ENCODE results near the gene HSD11B2.

HSD11B2 gene

DNA sequence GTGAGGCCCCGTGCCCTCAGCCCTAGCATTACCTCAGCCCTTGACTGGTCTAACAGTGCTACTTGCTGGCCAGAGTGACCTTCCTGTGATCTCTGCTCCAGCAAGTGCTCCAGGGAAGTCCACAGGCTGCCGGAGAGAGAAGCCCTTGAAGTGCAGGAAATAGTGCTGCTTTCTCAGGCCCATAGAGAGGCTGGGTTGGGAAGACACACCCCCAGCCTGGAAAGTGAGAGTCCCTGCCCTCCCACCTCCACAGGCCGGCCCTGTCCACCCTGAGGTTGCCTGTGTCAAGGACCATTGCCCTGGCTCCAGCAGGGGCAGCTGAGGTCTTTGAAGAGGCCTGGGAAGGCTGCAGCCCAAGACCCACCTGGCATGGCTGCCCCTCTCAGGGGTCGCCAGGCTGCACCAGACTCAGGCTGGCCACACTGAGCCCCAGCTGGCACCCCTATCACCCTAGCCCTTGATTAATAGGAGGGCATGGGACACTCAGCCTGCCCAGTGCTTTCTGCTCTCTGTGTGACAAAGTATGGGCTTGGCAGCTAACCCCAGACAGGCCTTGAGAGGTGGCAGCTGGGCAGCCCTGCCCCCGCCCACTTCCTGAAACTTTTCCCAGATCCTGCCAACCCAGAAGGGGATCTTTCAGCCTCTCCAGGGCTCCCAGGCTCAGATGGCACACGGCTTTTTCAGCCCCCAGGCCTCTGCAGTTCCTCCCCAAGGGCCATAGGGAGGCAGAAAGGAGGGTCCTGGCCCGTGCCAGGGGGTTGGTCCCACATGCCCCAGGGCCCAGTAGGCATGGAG is 28.3 kb downstream of the HSD11B2 start:
- H3K27me3 ChIP-seq (ENCODE audit: low read depth, low read length) = no peaks in the 10 kb centered on the region
- no peaks in the 10 kb centered on the region for H3K9me3 ChIP-seq (ENCODE audit: control insufficient read depth in 1 of 2, low read length in 2 of 2)
- H3K27ac ChIP-seq (ENCODE audit: low read length) = peak overlapping the region; percentile 88
- H3K4me3 ChIP-seq (ENCODE audit: low read depth in 1 of 2, low read length in 2 of 2) = peak overlapping the region in 1 of 2 donors; percentile 13
- peaks cover 0 to 7% of the 10 kb centered on the region in 2 donors for H3K36me3 ChIP-seq (ENCODE audit: control insufficient read depth in 1 of 2, insufficient read depth in 2 of 2, low read length in 2 of 2)
- H3K4me1 ChIP-seq (ENCODE audit: control insufficient read depth in 1 of 2, insufficient read depth in 2 of 2, low read length in 2 of 2) = peaks cover 51 to 67% of the 10 kb centered on the region in 2 donors

DNA sequence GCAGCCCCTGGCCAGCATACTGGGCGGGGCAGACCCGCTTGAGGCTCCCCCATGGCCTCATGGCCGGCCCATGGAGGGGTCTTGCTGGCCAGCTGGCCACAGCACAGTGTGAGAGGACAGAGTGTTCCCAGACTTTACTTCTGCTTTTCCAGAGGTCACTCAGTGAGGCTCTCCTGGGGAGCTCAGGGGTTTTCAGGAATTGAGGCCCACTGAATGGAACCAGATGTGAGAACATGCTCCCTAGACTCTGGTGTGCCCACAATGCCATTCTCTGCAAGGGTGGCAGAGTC is 28.9 kb downstream of the HSD11B2 start:
- H3K4me3 ChIP-seq (ENCODE audit: low read depth in 1 of 2, low read length in 2 of 2) = no peak overlapping the region
- peaks cover 0 to 6% of the 10 kb centered on the region in 2 donors for H3K36me3 ChIP-seq (ENCODE audit: control insufficient read depth in 1 of 2, insufficient read depth in 2 of 2, low read length in 2 of 2)
- H3K27ac ChIP-seq (ENCODE audit: low read length) = peak overlapping the region; percentile 88
- H3K27me3 ChIP-seq (ENCODE audit: low read depth, low read length) = no peaks in the 10 kb centered on the region
- H3K9me3 ChIP-seq (ENCODE audit: control insufficient read depth in 1 of 2, low read length in 2 of 2) = no peaks in the 10 kb centered on the region
- H3K4me1 ChIP-seq (ENCODE audit: control insufficient read depth in 1 of 2, insufficient read depth in 2 of 2, low read length in 2 of 2) = peaks cover 56 to 69% of the 10 kb centered on the region in 2 donors

DNA sequence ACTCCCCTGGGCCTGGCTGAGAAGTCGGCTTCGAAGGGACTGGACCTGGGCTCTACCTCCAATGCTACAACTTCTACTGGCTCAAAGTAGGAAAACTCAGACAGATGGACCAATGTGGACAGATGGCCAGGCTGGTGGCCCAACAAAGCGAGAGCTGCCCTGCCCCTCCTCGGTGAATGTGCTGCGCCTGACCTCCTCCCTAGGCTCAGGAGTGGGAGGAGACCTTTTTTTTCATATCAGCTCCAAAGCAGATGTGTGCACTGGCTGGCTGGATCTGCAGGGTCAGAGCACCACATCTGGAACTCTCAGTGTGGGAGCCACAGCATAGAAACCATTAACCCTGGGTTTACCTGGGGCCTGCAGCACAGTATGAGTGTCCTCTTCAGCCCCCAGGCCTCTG is 29.2 kb downstream of the HSD11B2 start:
- peak overlapping the region; percentile 88 for H3K27ac ChIP-seq (ENCODE audit: low read length)
- peaks cover 57 to 72% of the 10 kb centered on the region in 2 donors for H3K4me1 ChIP-seq (ENCODE audit: control insufficient read depth in 1 of 2, insufficient read depth in 2 of 2, low read length in 2 of 2)
- peaks cover 0 to 3% of the 10 kb centered on the region in 2 donors for H3K36me3 ChIP-seq (ENCODE audit: control insufficient read depth in 1 of 2, insufficient read depth in 2 of 2, low read length in 2 of 2)

DNA sequence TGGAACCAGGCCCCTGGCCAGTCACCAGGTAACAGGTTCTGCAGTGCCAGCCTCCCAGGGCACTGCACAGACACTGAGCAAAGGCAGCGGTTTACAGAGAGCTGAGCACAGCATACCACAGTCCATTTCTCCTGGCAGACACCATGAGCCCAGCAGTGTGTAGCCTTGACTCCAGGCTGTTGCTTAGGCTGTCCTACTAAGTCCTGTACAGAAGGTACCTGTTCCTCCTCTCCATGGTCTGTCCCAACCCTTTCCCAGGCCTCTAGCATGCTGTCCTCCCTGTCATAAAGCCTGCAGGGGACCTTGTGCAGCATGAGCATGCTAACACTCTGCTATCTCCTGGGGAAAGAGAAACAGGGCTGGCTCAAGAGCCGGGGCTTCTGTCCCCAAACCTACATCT is 30.0 kb downstream of the HSD11B2 start:
- H3K9me3 ChIP-seq (ENCODE audit: control insufficient read depth in 1 of 2, low read length in 2 of 2) = no peaks in the 10 kb centered on the region
- H3K27ac ChIP-seq (ENCODE audit: low read length) = peak overlapping the region; percentile 88
- no peak overlapping the region for H3K4me3 ChIP-seq (ENCODE audit: low read depth in 1 of 2, low read length in 2 of 2)
- no peaks in the 10 kb centered on the region for H3K36me3 ChIP-seq (ENCODE audit: control insufficient read depth in 1 of 2, insufficient read depth in 2 of 2, low read length in 2 of 2)
- no peaks in the 10 kb centered on the region for H3K27me3 ChIP-seq (ENCODE audit: low read depth, low read length)
- H3K4me1 ChIP-seq (ENCODE audit: control insufficient read depth in 1 of 2, insufficient read depth in 2 of 2, low read length in 2 of 2) = peaks cover 63 to 80% of the 10 kb centered on the region in 2 donors

More for the DNA sequence above, 29.2 kb downstream of the HSD11B2 start:
- no peaks in the 10 kb centered on the region for H3K9me3 ChIP-seq (ENCODE audit: control insufficient read depth in 1 of 2, low read length in 2 of 2)
- H3K4me3 ChIP-seq (ENCODE audit: low read depth in 1 of 2, low read length in 2 of 2) = no peak overlapping the region
- H3K27me3 ChIP-seq (ENCODE audit: low read depth, low read length) = no peaks in the 10 kb centered on the region

DNA sequence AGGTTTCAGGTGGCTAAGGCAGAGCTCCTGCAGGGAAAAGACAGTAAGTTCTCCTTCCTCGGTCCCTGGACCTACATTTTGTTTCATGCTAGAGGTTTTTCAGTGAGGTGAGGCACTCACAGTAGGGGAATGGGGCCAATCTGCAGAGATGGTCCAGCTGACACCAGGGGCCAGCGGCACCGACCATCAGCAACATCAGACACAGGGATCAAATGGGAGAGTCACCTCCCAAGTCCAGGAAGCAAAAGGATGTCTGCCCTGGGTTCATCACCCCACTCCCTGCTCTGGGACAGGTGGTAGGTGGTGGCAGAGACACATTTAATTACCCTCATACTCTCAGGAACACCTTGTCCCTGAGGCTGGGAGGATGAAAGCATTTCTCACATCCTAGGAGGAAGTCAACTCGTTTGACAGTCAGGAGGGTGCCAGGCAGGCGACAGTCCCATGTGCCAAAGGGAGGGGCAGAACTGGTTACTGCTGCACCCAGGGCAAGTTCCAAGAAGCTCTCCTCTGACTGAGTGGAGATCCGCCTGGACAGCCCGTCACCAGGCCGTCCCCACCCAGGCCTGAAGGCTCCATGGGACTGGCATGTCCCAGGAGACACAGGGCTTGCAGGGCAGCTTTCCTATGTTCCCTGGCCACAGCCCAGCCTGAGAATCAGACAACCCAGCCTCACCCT is 30.8 kb downstream of the HSD11B2 start:
- Histone ChIP-seq H3K36me3 (ENCODE audit: control insufficient read depth in 1 of 2, insufficient read depth in 2 of 2, low read length in 2 of 2) (no peaks in the 10 kb centered on the region), H3K27me3 (ENCODE audit: low read depth, low read length) (no peaks in the 10 kb centered on the region), H3K4me3 (ENCODE audit: low read depth in 1 of 2, low read length in 2 of 2) (no peak overlapping the region), H3K27ac (ENCODE audit: low read length) (peak overlapping the region; percentile 90), H3K9me3 (ENCODE audit: control insufficient read depth in 1 of 2, low read length in 2 of 2) (no peaks in the 10 kb centered on the region), H3K4me1 (ENCODE audit: control insufficient read depth in 1 of 2, insufficient read depth in 2 of 2, low read length in 2 of 2) (peaks cover 61 to 79% of the 10 kb centered on the region in 2 donors)

DNA sequence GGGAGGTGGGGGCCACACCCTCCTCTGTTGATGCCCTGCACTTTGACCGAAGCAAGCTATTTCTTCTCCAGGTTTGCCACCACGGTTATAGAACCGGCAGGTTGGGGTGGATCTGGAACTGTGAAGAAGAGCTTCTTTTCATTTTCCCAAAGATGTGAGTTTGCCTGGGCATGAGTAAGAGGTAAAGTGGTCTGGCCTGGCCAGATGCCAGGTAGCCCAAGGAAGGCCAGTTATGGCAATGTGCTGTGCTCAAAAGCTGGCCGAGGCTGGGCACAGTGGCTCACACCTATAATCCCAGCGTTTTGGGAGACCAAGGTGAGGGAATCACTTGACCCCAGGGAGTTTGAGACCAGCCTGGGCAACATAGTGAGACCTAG is 31.3 kb downstream of the HSD11B2 start:
- no peaks in the 10 kb centered on the region for H3K36me3 ChIP-seq (ENCODE audit: control insufficient read depth in 1 of 2, insufficient read depth in 2 of 2, low read length in 2 of 2)
- H3K27me3 ChIP-seq (ENCODE audit: low read depth, low read length) = no peaks in the 10 kb centered on the region
- no peak overlapping the region for H3K4me3 ChIP-seq (ENCODE audit: low read depth in 1 of 2, low read length in 2 of 2)
- H3K9me3 ChIP-seq (ENCODE audit: control insufficient read depth in 1 of 2, low read length in 2 of 2) = no peaks in the 10 kb centered on the region
- H3K4me1 ChIP-seq (ENCODE audit: control insufficient read depth in 1 of 2, insufficient read depth in 2 of 2, low read length in 2 of 2) = peaks cover 56 to 74% of the 10 kb centered on the region in 2 donors
- peak overlapping the region; percentile 90 for H3K27ac ChIP-seq (ENCODE audit: low read length)

DNA sequence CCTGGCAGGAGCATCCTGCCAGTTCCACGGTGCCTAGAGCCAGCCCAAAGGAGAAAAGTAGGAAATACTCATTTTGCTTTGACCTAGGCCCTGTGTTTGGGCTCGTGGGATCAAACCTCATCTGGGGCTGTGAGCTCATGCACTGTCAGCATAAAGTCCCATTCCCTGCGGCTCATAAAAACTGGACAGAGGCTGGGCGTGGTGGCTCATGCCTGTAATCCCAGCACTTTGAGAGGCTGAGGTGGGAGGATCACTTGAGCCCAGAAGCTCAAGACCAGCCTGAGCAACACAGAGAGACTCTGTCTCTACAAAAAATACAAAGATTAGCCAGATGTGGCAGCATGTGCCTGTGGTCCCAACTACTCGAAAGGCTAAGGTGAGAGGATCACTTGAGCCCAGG is 32.1 kb downstream of the HSD11B2 start:
- Histone ChIP-seq H3K4me1 (ENCODE audit: control insufficient read depth in 1 of 2, insufficient read depth in 2 of 2, low read length in 2 of 2) (peaks cover 52 to 66% of the 10 kb centered on the region in 2 donors), H3K4me3 (ENCODE audit: low read depth in 1 of 2, low read length in 2 of 2) (no peak overlapping the region), H3K27ac (ENCODE audit: low read length) (peak overlapping the region; percentile 90), H3K27me3 (ENCODE audit: low read depth, low read length) (no peaks in the 10 kb centered on the region), H3K36me3 (ENCODE audit: control insufficient read depth in 1 of 2, insufficient read depth in 2 of 2, low read length in 2 of 2) (no peaks in the 10 kb centered on the region), H3K9me3 (ENCODE audit: control insufficient read depth in 1 of 2, low read length in 2 of 2) (no peaks in the 10 kb centered on the region)

DNA sequence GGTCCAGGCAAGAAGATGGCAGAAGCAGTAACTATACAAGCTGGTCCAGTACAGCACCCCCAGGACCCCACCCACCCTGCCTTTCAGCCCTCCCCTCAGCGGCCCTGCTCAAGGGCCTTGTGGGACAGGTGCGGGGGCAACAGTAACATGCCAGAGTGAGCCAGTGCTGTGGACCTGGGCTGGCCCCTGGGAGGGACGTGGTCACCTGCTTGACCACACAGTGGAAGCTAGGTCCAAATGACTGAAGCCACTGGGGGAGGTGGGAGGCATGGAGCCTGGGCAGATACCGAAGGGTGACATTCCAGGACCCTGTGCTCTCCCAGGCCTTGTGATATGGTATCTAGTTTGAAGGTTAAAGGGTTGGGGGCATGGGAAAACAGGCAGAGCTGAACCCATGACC is 32.8 kb downstream of the HSD11B2 start:
- Histone ChIP-seq H3K9me3 (ENCODE audit: control insufficient read depth in 1 of 2, low read length in 2 of 2) (no peaks in the 10 kb centered on the region), H3K4me3 (ENCODE audit: low read depth in 1 of 2, low read length in 2 of 2) (no peak overlapping the region), H3K36me3 (ENCODE audit: control insufficient read depth in 1 of 2, insufficient read depth in 2 of 2, low read length in 2 of 2) (no peaks in the 10 kb centered on the region), H3K27me3 (ENCODE audit: low read depth, low read length) (no peaks in the 10 kb centered on the region), H3K4me1 (ENCODE audit: control insufficient read depth in 1 of 2, insufficient read depth in 2 of 2, low read length in 2 of 2) (peaks cover 46 to 60% of the 10 kb centered on the region in 2 donors), H3K27ac (ENCODE audit: low read length) (no peak overlapping the region)

DNA sequence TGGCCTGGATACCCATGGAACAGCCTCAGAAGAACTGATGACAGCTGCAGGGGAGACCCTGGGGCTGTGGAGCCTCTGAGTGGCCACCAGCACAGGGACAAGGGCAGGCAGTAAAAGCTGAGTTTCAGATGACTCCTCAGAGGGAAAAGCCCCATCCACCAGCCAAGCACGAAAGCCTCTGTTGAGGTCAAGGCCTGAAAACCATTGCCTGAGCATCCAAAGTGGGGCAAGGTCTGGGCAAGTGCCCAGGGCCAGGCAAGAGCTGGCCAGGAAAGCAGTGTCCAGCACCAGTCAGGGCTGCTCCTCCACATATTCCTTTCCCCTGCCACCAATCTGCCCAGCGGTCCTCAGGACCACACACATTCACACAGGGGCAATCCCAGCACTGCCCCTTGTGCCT is 33.6 kb downstream of the HSD11B2 start:
- Histone ChIP-seq H3K36me3 (ENCODE audit: control insufficient read depth in 1 of 2, insufficient read depth in 2 of 2, low read length in 2 of 2) (no peaks in the 10 kb centered on the region), H3K27me3 (ENCODE audit: low read depth, low read length) (no peaks in the 10 kb centered on the region), H3K27ac (ENCODE audit: low read length) (no peak overlapping the region), H3K4me1 (ENCODE audit: control insufficient read depth in 1 of 2, insufficient read depth in 2 of 2, low read length in 2 of 2) (peaks cover 37 to 51% of the 10 kb centered on the region in 2 donors), H3K9me3 (ENCODE audit: control insufficient read depth in 1 of 2, low read length in 2 of 2) (no peaks in the 10 kb centered on the region), H3K4me3 (ENCODE audit: low read depth in 1 of 2, low read length in 2 of 2) (no peak overlapping the region)

DNA sequence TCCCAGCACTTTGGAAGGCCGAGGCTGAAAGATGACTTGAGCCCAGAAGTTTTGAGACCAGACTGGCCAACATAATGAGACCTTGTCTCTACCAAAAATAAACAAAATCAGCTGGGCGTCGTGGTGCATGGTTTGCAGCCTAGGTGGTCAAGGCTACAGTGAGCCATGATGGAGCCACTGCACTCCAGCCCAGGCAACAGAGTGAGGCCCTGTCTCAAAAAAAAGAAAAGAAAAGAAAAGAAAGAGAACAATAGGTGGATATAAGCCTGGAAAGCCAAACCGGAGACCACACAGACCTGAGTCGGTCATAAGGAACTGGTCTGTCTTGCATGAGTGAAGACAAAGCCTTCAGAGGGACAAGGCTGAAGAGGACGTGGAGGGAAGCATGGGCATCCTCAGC is 35.7 kb downstream of the HSD11B2 start:
- Histone ChIP-seq H3K27me3 (ENCODE audit: low read depth, low read length) (no peaks in the 10 kb centered on the region), H3K36me3 (ENCODE audit: control insufficient read depth in 1 of 2, insufficient read depth in 2 of 2, low read length in 2 of 2) (no peaks in the 10 kb centered on the region), H3K27ac (ENCODE audit: low read length) (no peak overlapping the region), H3K4me3 (ENCODE audit: low read depth in 1 of 2, low read length in 2 of 2) (no peak overlapping the region), H3K4me1 (ENCODE audit: control insufficient read depth in 1 of 2, insufficient read depth in 2 of 2, low read length in 2 of 2) (peaks cover 21 to 47% of the 10 kb centered on the region in 2 donors), H3K9me3 (ENCODE audit: control insufficient read depth in 1 of 2, low read length in 2 of 2) (no peaks in the 10 kb centered on the region)

DNA sequence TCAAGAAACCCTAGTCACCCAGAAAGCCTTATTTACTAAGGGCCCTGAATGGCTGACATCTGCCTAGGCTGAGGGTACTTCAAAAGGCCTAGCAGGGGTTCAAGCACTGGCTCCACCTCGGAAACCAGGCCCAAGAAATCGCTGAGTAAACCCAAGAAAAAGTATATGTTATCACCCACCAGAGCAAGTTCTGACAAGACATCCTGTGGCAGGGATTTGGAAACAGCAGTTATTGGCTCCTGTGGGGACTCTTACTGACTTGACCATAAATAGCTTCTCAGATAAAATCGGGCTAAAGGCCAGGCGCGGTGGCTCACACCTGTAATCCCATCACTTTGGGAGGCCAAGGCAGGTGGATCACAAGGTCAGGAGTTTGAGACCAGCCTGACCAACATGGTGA is 37.8 kb downstream of the HSD11B2 start:
- Histone ChIP-seq H3K27ac (ENCODE audit: low read length) (no peak overlapping the region), H3K4me1 (ENCODE audit: control insufficient read depth in 1 of 2, insufficient read depth in 2 of 2, low read length in 2 of 2) (peaks cover 19 to 34% of the 10 kb centered on the region in 2 donors), H3K9me3 (ENCODE audit: control insufficient read depth in 1 of 2, low read length in 2 of 2) (no peaks in the 10 kb centered on the region), H3K27me3 (ENCODE audit: low read depth, low read length) (no peaks in the 10 kb centered on the region), H3K4me3 (ENCODE audit: low read depth in 1 of 2, low read length in 2 of 2) (no peak overlapping the region), H3K36me3 (ENCODE audit: control insufficient read depth in 1 of 2, insufficient read depth in 2 of 2, low read length in 2 of 2) (no peaks in the 10 kb centered on the region)

All from muscle layer of duodenum (tissue), 2 donors.